Activated CD4-positive, alpha-beta T cell treated with anti-CD3 and anti-CD28 coated beads, Interleukin-2, amount 10 ng/mL, durations not matched to agents 7 days and 5 days (primary cell): ENCODE results near the gene DHRS9. TPM values are rescaled to one million over a fixed set of nuclear protein-coding genes. Genes with fewer than 3 reads are reported as not detected.

ENCODE experiments used
- CTCF ChIA-PET: fragments of 350-600 bp; sonication (Branson Sonifier 250); formaldehyde crosslinking; loops from one replicate; lab custom pipeline; 2021; ENCODE audit warnings: antibody characterized with exemption; lab: Charles Lee
- POLR2A ChIA-PET: fragments of 350-600 bp; sonication (Branson Sonifier 250); formaldehyde crosslinking; loops from one replicate; lab custom pipeline; 2021; ENCODE audit warnings: antibody characterized with exemption; lab: Charles Lee
- DNase-seq: peaks from one replicate; pipeline ENCODE4 v3.0.0-alpha.2; 2020
- H3K27ac Mint-ChIP-seq: one replicate; pipeline ENCODE4 v1.8.0; 2021; ENCODE audit warnings: mild to moderate bottlenecking, moderate library complexity, mixed read lengths
- H3K27me3 Mint-ChIP-seq: one replicate; pipeline ENCODE4 v1.8.0; 2021; ENCODE audit warnings: mixed read lengths
- H3K36me3 Mint-ChIP-seq: one replicate; pipeline ENCODE4 v1.8.0; 2021; ENCODE audit warnings: low read depth, mixed read lengths
- H3K4me1 Mint-ChIP-seq: one replicate; pipeline ENCODE4 v1.8.0; 2021; ENCODE audit warnings: mixed read lengths
- H3K4me3 Mint-ChIP-seq: one replicate; pipeline ENCODE4 v1.8.0; 2021; ENCODE audit warnings: mild to moderate bottlenecking, moderate library complexity, mixed read lengths
- H3K9me3 Mint-ChIP-seq: one replicate; pipeline ENCODE4 v1.8.0; 2021; ENCODE audit warnings: mixed read lengths
- total RNA-seq, 2 experiments: library from RNA; stranded (reverse); gene quantifications; one replicate each; pipeline ENCODE4 v1.2.3, GENCODE V29; 2021

Gene DHRS9
- total RNA-seq, 2 experiments from 2014 or later, result not detected

DNA sequence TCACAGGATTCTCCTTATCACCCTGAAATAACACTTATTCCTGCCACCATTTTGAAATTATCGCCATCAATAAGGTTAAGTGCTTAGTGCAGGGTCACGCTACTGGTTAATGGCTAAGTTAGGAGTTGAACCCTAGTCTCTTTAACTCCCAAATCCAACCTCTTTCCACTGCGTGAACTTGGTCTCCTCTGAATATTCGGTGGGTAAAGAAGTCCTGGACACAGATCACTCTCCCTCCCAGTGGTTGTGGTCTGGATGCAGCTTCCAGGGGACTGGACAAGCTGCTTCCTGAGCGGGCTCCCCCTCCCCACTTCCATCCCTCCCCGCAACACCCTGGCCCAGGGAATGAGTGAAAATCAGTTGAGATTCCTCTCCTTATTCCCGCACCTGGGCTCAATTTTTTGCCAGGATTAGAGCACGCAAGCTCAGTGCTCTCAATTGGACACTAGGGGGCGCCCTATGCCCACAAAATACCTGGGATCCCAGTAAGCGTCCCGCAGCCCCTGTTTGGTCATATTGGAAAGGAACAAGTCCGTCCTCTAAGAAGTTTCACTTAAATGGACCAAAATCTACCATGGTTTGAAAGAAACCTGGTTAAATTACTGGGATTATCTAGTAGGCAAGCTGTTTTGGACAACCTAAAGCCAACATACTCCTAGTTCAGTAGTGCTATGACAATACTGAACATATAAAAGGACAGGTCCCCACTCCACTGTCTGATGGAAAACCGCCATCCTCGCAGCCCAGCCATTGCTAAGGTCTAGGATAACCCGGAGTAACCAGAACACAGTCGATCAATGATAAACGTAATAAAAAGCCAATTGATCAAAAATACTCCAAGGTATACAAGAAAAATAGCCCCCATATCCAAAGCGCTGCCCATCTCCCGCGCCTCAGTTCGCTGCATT is 40.4 kb downstream of the DHRS9 start:
- Mint-ChIP-seq H3K27ac (no peak overlapping the region), H3K4me3 (no peak overlapping the region), H3K36me3 (peaks cover 2% of the 10 kb centered on the region), H3K4me1 (peaks cover 47% of the 10 kb centered on the region), H3K27me3 (peaks cover 3% of the 10 kb centered on the region), H3K9me3 (no peaks in the 10 kb centered on the region)
- ChIA-PET CTCF (interaction anchor here (0.5 to 3.8 kb wide), 15 partner anchors 9 to 1177 kb away, joined by 3 to 19 read pairs (median 4); no protein-coding TSS in a partner anchor), POLR2A (no interaction called here)
- DNase-seq, result peak; percentile 82

GRCh38 chr2:169110419-169110818 is 41.1 kb downstream of the DHRS9 start:
- Mint-ChIP-seq H3K27me3 (peaks cover 3% of the 10 kb centered on the region), H3K4me1 (peaks cover 40% of the 10 kb centered on the region), H3K9me3 (no peaks in the 10 kb centered on the region), H3K4me3 (no peak overlapping the region), H3K36me3 (peaks cover 2% of the 10 kb centered on the region), H3K27ac (no peak overlapping the region)
- DNase-seq, result no peak
- ChIA-PET POLR2A (no interaction called here), CTCF (interaction anchor here (0.6 to 3.8 kb wide), 10 partner anchors 11 to 167 kb away, joined by 3 to 19 read pairs (median 7); no protein-coding TSS in a partner anchor)

DNA sequence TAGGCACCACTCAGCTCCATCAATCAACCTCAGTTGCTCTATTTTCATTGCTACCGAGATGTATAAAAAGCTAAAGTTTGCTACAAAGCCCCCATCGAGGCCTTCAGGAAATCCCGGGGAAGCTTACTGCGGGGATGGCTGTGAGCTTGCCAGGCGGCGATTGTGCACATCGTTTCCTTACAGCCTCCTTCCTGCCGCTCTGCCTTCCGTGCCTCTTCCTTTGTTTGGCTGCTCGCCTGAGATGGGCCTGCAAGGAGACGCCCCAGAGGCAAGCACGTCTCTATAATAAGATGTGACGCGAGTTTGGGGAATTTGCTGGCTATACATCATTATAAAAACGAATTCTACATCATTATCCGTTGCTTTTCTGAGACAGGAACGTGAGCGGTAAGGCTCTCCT is 41.6 kb downstream of the DHRS9 start:
- no peaks in the 10 kb centered on the region for H3K36me3 Mint-ChIP-seq
- no peaks in the 10 kb centered on the region for H3K9me3 Mint-ChIP-seq
- H3K4me3 Mint-ChIP-seq, result no peak overlapping the region
- no peak overlapping the region for H3K27ac Mint-ChIP-seq
- ChIA-PET POLR2A (no interaction called here), CTCF (interaction anchor here (0.6 to 3.8 kb wide), 5 partner anchors 15 to 167 kb away, joined by 4 to 19 read pairs (median 17); no protein-coding TSS in a partner anchor)
- peaks cover 35% of the 10 kb centered on the region for H3K4me1 Mint-ChIP-seq
- peaks cover 3% of the 10 kb centered on the region for H3K27me3 Mint-ChIP-seq
- no peak for DNase-seq

- peaks cover 17% of the 10 kb centered on the region for H3K4me1 Mint-ChIP-seq
- H3K27ac Mint-ChIP-seq, result no peak overlapping the region
- peaks cover 7% of the 10 kb centered on the region for H3K27me3 Mint-ChIP-seq
- DNase-seq, result no peak
- no peaks in the 10 kb centered on the region for H3K9me3 Mint-ChIP-seq
- H3K4me3 Mint-ChIP-seq, result no peak overlapping the region
- ChIA-PET CTCF (no interaction called here), POLR2A (no interaction called here)
- H3K36me3 Mint-ChIP-seq, result no peaks in the 10 kb centered on the region
Observed at GRCh38 chr2:169112841-169113240, 43.5 kb downstream of the DHRS9 start.

DNA sequence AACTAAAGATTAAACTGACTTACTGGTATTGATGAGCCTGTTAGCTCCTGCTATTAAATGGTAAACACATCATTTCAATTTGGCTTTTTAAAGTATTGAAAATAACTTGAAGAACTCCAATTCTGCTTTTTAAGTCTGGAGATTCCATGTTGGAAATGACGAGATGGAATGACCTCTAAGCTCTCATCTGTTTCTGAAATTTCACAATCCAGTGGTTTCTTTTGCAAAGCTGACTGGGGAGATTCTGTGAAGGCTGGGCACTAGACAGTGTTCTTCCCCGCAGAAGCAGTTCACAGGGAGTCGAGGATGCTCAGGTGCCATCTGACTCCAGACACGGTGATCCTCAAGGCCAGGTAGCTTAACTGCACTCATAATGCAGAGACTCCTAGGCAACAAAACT is 44.7 kb downstream of the DHRS9 start:
- Mint-ChIP-seq H3K27ac (no peak overlapping the region), H3K27me3 (peaks cover 7% of the 10 kb centered on the region), H3K36me3 (no peaks in the 10 kb centered on the region), H3K9me3 (no peaks in the 10 kb centered on the region), H3K4me1 (peaks cover 7% of the 10 kb centered on the region), H3K4me3 (no peak overlapping the region)
- DNase-seq, result no peak
- CTCF ChIA-PET, result interaction anchor here (1.2 kb wide), 1 partner anchor 25 kb away, joined by 3 read pairs; no protein-coding TSS in a partner anchor
- POLR2A ChIA-PET, result no interaction called here

DNA sequence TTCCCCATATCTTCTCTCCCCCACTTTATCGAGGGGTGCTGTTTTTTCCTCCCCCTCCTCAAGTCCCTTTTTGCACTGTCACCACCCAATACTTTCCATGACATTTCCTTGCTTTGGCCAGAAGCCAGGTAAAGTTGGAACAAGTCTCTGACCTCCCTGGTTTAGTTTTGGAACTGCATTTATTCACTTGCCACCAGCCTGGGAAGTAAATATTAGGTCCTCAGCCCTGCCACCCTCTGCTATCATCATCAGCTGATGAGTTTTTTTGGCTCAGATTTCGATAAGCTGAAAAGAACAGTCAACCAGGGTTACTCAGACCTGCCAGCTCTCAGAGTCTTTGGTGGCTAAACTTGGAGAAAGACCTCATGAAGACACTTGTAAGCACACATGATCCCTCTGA is 47.0 kb downstream of the DHRS9 start:
- Mint-ChIP-seq H3K4me1 (no peaks in the 10 kb centered on the region), H3K27me3 (peaks cover 4% of the 10 kb centered on the region), H3K36me3 (no peaks in the 10 kb centered on the region), H3K27ac (no peak overlapping the region), H3K4me3 (no peak overlapping the region), H3K9me3 (no peaks in the 10 kb centered on the region)
- CTCF ChIA-PET, result interaction anchor here (0.6 to 0.8 kb wide), 2 partner anchors 26 to 1672 kb away, joined by 3 to 6 read pairs; no protein-coding TSS in a partner anchor
- POLR2A ChIA-PET, result no interaction called here
- DNase-seq, result no peak

- H3K9me3 Mint-ChIP-seq, result peaks cover 2% of the 10 kb centered on the region
- POLR2A ChIA-PET, result no interaction called here
- H3K4me3 Mint-ChIP-seq, result no peak overlapping the region
- H3K27ac Mint-ChIP-seq, result no peak overlapping the region
- H3K4me1 Mint-ChIP-seq, result no peaks in the 10 kb centered on the region
- CTCF ChIA-PET, result interaction anchor here (1.2 kb wide), 1 partner anchor 14 kb away, joined by 3 read pairs; no protein-coding TSS in a partner anchor
- H3K27me3 Mint-ChIP-seq, result peaks cover 8% of the 10 kb centered on the region
- H3K36me3 Mint-ChIP-seq, result no peaks in the 10 kb centered on the region
- DNase-seq, result no peak
Observed at GRCh38 chr2:169116993-169117392, 47.6 kb downstream of the DHRS9 start.

DNA sequence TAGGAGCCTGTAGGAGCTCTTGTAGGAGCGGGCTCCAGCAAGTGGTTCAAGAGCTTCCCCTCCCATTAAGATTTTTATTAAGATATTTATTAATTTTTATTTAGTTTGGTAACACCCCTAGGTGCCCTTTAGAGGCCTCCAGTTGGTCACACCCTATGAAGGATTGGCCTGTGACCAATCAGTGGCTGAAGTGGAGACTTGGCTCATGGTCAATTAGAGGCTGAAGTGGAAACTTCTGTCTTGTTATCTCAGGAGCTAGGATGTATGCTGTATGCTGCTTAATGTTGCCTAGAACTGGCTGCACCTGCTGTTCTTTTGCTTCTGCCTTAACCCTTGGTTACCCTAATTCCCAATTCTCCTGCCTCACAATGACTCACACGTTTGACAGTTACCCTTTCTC is 48.7 kb downstream of the DHRS9 start:
- ChIA-PET CTCF (interaction anchor here (1.1 to 3.7 kb wide), 3 partner anchors 10 to 36 kb away, joined by 3 to 17 read pairs (median 3); no protein-coding TSS in a partner anchor), POLR2A (no interaction called here)
- no peak overlapping the region for H3K4me3 Mint-ChIP-seq
- no peaks in the 10 kb centered on the region for H3K4me1 Mint-ChIP-seq
- H3K27me3 Mint-ChIP-seq, result peaks cover 11% of the 10 kb centered on the region
- no peaks in the 10 kb centered on the region for H3K36me3 Mint-ChIP-seq
- DNase-seq, result no peak
- H3K9me3 Mint-ChIP-seq, result peaks cover 2% of the 10 kb centered on the region
- no peak overlapping the region for H3K27ac Mint-ChIP-seq

GRCh38 chr2:169119123-169119760 is 49.9 kb downstream of the DHRS9 start:
- H3K27me3 Mint-ChIP-seq, result peaks cover 21% of the 10 kb centered on the region
- H3K9me3 Mint-ChIP-seq, result peaks cover 2% of the 10 kb centered on the region
- no peak overlapping the region for H3K4me3 Mint-ChIP-seq
- no peak overlapping the region for H3K27ac Mint-ChIP-seq
- CTCF ChIA-PET, result interaction anchor here (1.1 to 3.7 kb wide), 2 partner anchors 11 to 35 kb away, joined by 3 to 17 read pairs; no protein-coding TSS in a partner anchor
- DNase-seq, result no peak
- no peaks in the 10 kb centered on the region for H3K4me1 Mint-ChIP-seq
- H3K36me3 Mint-ChIP-seq, result no peaks in the 10 kb centered on the region
- POLR2A ChIA-PET, result no interaction called here

DNA sequence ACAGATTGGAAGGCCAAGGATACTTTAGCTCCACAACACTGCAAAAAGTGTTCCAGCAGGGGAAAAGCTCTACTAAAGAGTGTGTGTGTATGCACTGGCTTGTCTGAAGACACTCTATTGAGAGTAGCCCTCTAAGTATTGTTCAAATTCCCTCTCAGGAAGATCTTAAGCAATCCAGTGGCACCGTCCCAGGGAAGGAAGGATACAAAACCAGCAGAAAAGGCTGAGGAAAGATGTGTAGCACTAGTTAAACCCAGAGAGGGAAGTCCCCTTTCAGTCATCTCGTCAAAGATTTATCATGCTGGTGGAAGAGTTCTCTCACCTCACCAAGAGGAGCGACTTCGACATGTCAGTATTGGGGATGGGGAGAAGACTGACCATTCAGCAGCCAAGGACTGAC is 50.5 kb downstream of the DHRS9 start:
- Mint-ChIP-seq H3K36me3 (no peaks in the 10 kb centered on the region), H3K4me1 (no peaks in the 10 kb centered on the region), H3K9me3 (peaks cover 2% of the 10 kb centered on the region), H3K4me3 (no peak overlapping the region), H3K27ac (no peak overlapping the region), H3K27me3 (peaks cover 25% of the 10 kb centered on the region)
- DNase-seq, result no peak
- ChIA-PET POLR2A (no interaction called here), CTCF (interaction anchor here (0.7 to 3.7 kb wide), 2 partner anchors 11 to 12 kb away, joined by 3 to 17 read pairs; no protein-coding TSS in a partner anchor)

DNA sequence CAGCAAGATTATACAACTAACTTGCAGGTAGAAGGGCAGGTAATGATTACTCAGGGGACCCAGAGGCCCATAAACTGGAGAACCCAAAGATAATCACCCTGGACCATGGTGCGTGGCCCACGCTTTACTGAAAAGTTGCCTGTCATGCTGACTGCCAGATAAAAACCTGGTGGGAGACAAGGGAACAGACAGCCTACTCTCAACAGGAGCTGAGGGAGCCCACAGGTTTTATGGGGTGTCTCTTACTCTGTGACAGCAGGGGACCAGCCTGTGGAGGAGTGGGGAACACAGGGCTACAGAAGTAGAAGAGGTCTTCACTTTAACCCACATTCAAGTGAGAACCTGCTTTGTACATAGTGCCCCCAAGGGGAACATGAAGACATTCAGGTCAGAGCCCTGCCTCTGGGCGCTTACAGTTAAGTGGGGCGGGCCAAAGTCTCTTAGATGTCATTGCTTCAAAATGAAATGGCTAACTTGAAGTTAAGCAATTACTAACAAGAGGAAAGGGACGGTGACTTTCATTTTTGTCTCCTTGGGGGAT is 60.4 kb downstream of the DHRS9 start:
- ChIA-PET POLR2A (no interaction called here), CTCF (interaction anchor here (3.1 kb wide), 1 partner anchor 19 kb away, joined by 19 read pairs; no protein-coding TSS in a partner anchor)
- H3K4me3 Mint-ChIP-seq, result no peak overlapping the region
- no peaks in the 10 kb centered on the region for H3K9me3 Mint-ChIP-seq
- H3K27ac Mint-ChIP-seq, result no peak overlapping the region
- H3K36me3 Mint-ChIP-seq, result no peaks in the 10 kb centered on the region
- no peak for DNase-seq
- peaks cover 2% of the 10 kb centered on the region for H3K4me1 Mint-ChIP-seq
- peaks cover 4% of the 10 kb centered on the region for H3K27me3 Mint-ChIP-seq
